ENCODE measurements around the gene EFHC2. TPM values are rescaled to one million over a fixed set of nuclear protein-coding genes. Genes with fewer than 3 reads are reported as not detected.

Gene EFHC2
- total RNA-seq, 1 experiment from 2014 or later, result 0.28 TPM

DNA sequence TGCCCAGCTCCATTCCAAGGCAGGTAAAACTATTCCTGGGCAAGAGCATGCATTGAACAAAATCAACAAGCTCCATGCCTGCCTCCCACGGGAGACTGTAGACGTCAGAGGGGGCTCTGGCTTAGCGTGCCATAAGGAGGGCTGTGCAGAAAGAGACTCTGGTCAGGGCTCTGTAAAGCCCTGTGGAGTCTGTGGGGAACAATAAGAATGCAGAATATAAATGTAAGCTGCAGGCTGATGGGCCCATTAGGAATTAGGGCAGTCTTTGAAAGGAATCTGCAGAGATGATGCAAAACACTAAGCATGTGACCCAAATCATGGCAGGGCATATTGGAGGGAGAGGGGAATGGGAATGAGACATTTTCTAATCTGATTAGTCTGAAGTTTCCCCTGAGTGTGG, 170.3 kb downstream of the EFHC2 start:
- H3K4me1 ChIP-seq (ENCODE audit: control insufficient read depth, insufficient read depth, low read length), result no peaks in the 10 kb centered on the region
- no TSS peak for BruUV-seq (replicated peaks)
- CTCF ChIA-PET, result no interaction called here
- H3K36me3 ChIP-seq (ENCODE audit: control insufficient read depth, insufficient read depth, low read length), result no peaks in the 10 kb centered on the region
- TF ChIP-seq POLR2AphosphoS5 (IDR thresholded peaks at IDR 0.05; ENCODE audit: low read depth, low read length), result no peak
- TF ChIP-seq CTCF (IDR thresholded peaks at IDR 0.05), result no peak
- no peak for TF ChIP-seq REST (IDR thresholded peaks at IDR 0.05; ENCODE audit: insufficient read depth in 1 of 2, low read depth in 2 of 2, low read length in 1 of 2)
- no peak for TF ChIP-seq SIN3A (IDR thresholded peaks at IDR 0.05; ENCODE audit: borderline replicate concordance, insufficient read depth, low read depth, low read length)
- TF ChIP-seq TCF7L2 (IDR thresholded peaks at IDR 0.05; ENCODE audit: low read depth, low read length), result no peak
- DNase-seq (ENCODE audit: low read depth, low spot score), result no peak
- no peaks in the 10 kb centered on the region for H3K9me3 ChIP-seq (ENCODE audit: control insufficient read depth, insufficient read depth, low read depth, low read length)
- H3K27me3 ChIP-seq (ENCODE audit: control insufficient read depth, insufficient read depth, low read length), result no peaks in the 10 kb centered on the region
- no peak overlapping the region for H3K4me3 ChIP-seq (ENCODE audit: low read depth in 2 of 2, low read length in 2 of 2)
- intact Hi-C loops (cut with micrococcal nuclease; ENCODE audit: unreplicated experiment), result no loop called here
- in situ Hi-C loops (cut with HindIII; ENCODE audit: low pct_unique_long_range_greater_than_20kb, low sequenced_read_pairs), result no loop called here
- H3K27ac ChIP-seq (ENCODE audit: low read length), result no peak overlapping the region
- ATAC-seq, result no peak
- POLR2A ChIA-PET, result no interaction called here

- no peaks in the 10 kb centered on the region for H3K9me3 ChIP-seq (ENCODE audit: control insufficient read depth, insufficient read depth, low read depth, low read length)
- no TSS peak for BruUV-seq (replicated peaks)
- DNase-seq (ENCODE audit: low read depth, low spot score), result no peak
- in situ Hi-C loops (cut with HindIII; ENCODE audit: low pct_unique_long_range_greater_than_20kb, low sequenced_read_pairs), result no loop called here
- CTCF ChIA-PET, result no interaction called here
- no peaks in the 10 kb centered on the region for H3K36me3 ChIP-seq (ENCODE audit: control insufficient read depth, insufficient read depth, low read length)
- no peak overlapping the region for H3K27ac ChIP-seq (ENCODE audit: low read length)
- TF ChIP-seq CTCF (IDR thresholded peaks at IDR 0.05) (no peak), POLR2AphosphoS5 (IDR thresholded peaks at IDR 0.05; ENCODE audit: low read depth, low read length) (no peak), TCF7L2 (IDR thresholded peaks at IDR 0.05; ENCODE audit: low read depth, low read length) (no peak), REST (IDR thresholded peaks at IDR 0.05; ENCODE audit: insufficient read depth in 1 of 2, low read depth in 2 of 2, low read length in 1 of 2) (no peak), SIN3A (IDR thresholded peaks at IDR 0.05; ENCODE audit: borderline replicate concordance, insufficient read depth, low read depth, low read length) (no peak)
- no peak overlapping the region for H3K4me3 ChIP-seq (ENCODE audit: low read depth in 2 of 2, low read length in 2 of 2)
- no peak for ATAC-seq
- H3K4me1 ChIP-seq (ENCODE audit: control insufficient read depth, insufficient read depth, low read length), result no peaks in the 10 kb centered on the region
- intact Hi-C loops (cut with micrococcal nuclease; ENCODE audit: unreplicated experiment), result no loop called here
- H3K27me3 ChIP-seq (ENCODE audit: control insufficient read depth, insufficient read depth, low read length), result no peaks in the 10 kb centered on the region
- POLR2A ChIA-PET, result no interaction called here
These were observed 176.4 kb downstream of the EFHC2 start for GRCh38 chrX:44167116-44167515.
